ENCODE measurements around the gene RIMOC1.

DNA sequence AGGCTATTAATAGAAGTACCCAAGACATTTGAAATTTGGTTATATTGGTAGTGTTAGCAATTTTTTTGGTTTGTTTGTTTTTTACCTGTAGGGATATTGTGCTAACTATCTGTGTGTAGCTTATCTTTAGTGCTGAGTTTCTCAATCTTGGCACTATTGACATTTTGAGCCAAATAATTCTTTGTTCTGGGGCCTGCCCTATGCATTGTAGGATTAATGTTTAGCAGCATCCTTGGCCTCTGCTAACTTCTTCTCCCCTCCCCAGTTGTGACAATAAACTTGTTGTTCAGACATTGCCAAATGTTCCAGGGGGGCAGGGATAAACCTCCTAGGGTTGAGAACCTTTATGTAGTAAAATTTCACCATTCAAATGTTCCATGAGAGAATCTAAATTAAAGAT lies 24.9 kb downstream of the RIMOC1 start:
- TF ChIP-seq, protein P1, sequence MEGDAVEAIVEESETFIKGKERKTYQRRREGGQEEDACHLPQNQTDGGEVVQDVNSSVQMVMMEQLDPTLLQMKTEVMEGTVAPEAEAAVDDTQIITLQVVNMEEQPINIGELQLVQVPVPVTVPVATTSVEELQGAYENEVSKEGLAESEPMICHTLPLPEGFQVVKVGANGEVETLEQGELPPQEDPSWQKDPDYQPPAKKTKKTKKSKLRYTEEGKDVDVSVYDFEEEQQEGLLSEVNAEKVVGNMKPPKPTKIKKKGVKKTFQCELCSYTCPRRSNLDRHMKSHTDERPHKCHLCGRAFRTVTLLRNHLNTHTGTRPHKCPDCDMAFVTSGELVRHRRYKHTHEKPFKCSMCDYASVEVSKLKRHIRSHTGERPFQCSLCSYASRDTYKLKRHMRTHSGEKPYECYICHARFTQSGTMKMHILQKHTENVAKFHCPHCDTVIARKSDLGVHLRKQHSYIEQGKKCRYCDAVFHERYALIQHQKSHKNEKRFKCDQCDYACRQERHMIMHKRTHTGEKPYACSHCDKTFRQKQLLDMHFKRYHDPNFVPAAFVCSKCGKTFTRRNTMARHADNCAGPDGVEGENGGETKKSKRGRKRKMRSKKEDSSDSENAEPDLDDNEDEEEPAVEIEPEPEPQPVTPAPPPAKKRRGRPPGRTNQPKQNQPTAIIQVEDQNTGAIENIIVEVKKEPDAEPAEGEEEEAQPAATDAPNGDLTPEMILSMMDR (IDR thresholded peaks at IDR 0.05; ENCODE audit: low read length), result no peak
- no peak for TF ChIP-seq EZH2 (optimal IDR thresholded peaks at IDR 0.05; ENCODE audit: low read depth, low read length)

Measured in MM.1S (cell line).